GM12878 (cell line): ENCODE results near the gene MAP3K5. TPM values are rescaled to one million over a fixed set of nuclear protein-coding genes. Genes with fewer than 3 reads are reported as not detected.

ENCODE experiments used
- CBX5 ChIP-seq: sonication (generic); IDR thresholded peaks from 2 replicates; pipeline ENCODE4 v1.6.1; 2016; ENCODE audit warnings: low read depth, moderate library complexity, mild to moderate bottlenecking, inconsistent platforms
- CTCF ChIP-seq, 3 experiments: IDR thresholded peaks in 2 of 3; conservative IDR thresholded peaks in 1 of 3; 2 replicates each; pipeline ENCODE4 v1.5.1; 2011; ENCODE audit warnings: low read depth in 3 of 3, low read length in 3 of 3, mild to moderate bottlenecking in 3 of 3, control low read depth in 2 of 3, moderate library complexity in 2 of 3, inconsistent platforms in 1 of 3, mixed read lengths in 1 of 3; ENCODE audit not compliant: control insufficient read depth in 2 of 3, insufficient read depth in 1 of 3; ENCODE audit errors: extremely low read depth in 1 of 3
- EED ChIP-seq: sonication (generic); IDR thresholded peaks from 2 replicates; pipeline ENCODE4 v1.6.1; 2016; ENCODE audit warnings: antibody characterized with exemption, low read depth
- FOS ChIP-seq: IDR thresholded peaks from 3 replicates; pipeline ENCODE4 v1.6.1; 2011; ENCODE audit warnings: borderline replicate concordance; ENCODE audit not compliant: insufficient read length; ENCODE audit errors: extremely low read depth
- IKZF2 ChIP-seq, 2 experiments: fragments of 450-650 bp; IDR thresholded peaks; 2 replicates each; pipeline ENCODE4 v1.6.1; 2017; ENCODE audit warnings: mild to moderate bottlenecking in 2 of 2, moderate library complexity in 2 of 2
- JUND ChIP-seq: IDR thresholded peaks from 2 replicates; pipeline ENCODE4 v1.6.1; 2012; ENCODE audit warnings: low read depth, mild to moderate bottlenecking, low read length, improper control_type of control experiment, moderate library complexity
- KAT2A ChIP-seq: conservative IDR thresholded peaks from 2 replicates; pipeline ENCODE4 v1.6.1; 2011; ENCODE audit warnings: low read depth, low read length; ENCODE audit not compliant: control insufficient read depth
- MEF2A ChIP-seq: IDR thresholded peaks from 2 replicates; pipeline ENCODE4 v1.6.1; 2011; ENCODE audit warnings: low read depth, mild to moderate bottlenecking, low read length, moderate library complexity; ENCODE audit not compliant: insufficient read depth
- MYC ChIP-seq: IDR thresholded peaks from 2 replicates; pipeline ENCODE4 v1.6.1; 2011; ENCODE audit warnings: mild to moderate bottlenecking, low read length, moderate library complexity, inconsistent platforms; ENCODE audit not compliant: insufficient read depth, insufficient replicate concordance, insufficient read length, severe bottlenecking
- NFIC ChIP-seq: IDR thresholded peaks from 2 replicates; pipeline ENCODE4 v1.6.1; 2012; ENCODE audit warnings: low read depth, mild to moderate bottlenecking, inconsistent platforms, low read length, moderate library complexity
- NR2C1 ChIP-seq: fragments of 450-650 bp; IDR thresholded peaks from 2 replicates; pipeline ENCODE4 v1.6.1; 2017; ENCODE audit warnings: antibody characterized with exemption, mild to moderate bottlenecking, moderate library complexity
- NR2C2 ChIP-seq: IDR thresholded peaks from 2 replicates; pipeline ENCODE4 v1.6.1; 2011; ENCODE audit warnings: borderline replicate concordance, low read depth; ENCODE audit not compliant: control insufficient read depth, insufficient read length
- NR2F1 ChIP-seq: fragments of 450-650 bp; conservative IDR thresholded peaks from 2 replicates; pipeline ENCODE4 v1.6.1; 2017; ENCODE audit warnings: mild to moderate bottlenecking
- NRF1 ChIP-seq: conservative IDR thresholded peaks from 2 replicates; pipeline ENCODE4 v1.6.1; 2011; ENCODE audit warnings: mild to moderate bottlenecking, low read depth, low read length, improper control_type of control experiment
- PAX8 ChIP-seq: fragments of 450-650 bp; IDR thresholded peaks from 2 replicates; pipeline ENCODE4 v1.6.1; 2017; ENCODE audit warnings: mild to moderate bottlenecking, moderate library complexity
- PML ChIP-seq: IDR thresholded peaks from 2 replicates; pipeline ENCODE4 v1.6.1; 2012; ENCODE audit warnings: low read length, inconsistent platforms
- POLR2AphosphoS5 ChIP-seq: IDR thresholded peaks from 2 replicates; pipeline ENCODE4 v1.6.1; 2011; ENCODE audit warnings: mild to moderate bottlenecking, low read length, inconsistent platforms
- RCOR1 ChIP-seq: conservative IDR thresholded peaks from 2 replicates; pipeline ENCODE4 v1.6.1; 2012; ENCODE audit warnings: low read depth, low read length, improper control_type of control experiment
- SREBF1 ChIP-seq: IDR thresholded peaks from 2 replicates; pipeline ENCODE4 v1.6.1; 2012; ENCODE audit warnings: mild to moderate bottlenecking, low read length
- TARDBP ChIP-seq: IDR thresholded peaks from 2 replicates; pipeline ENCODE4 v1.6.1; 2016; ENCODE audit warnings: borderline replicate concordance
- ZBTB40 ChIP-seq: fragments of 450-650 bp; IDR thresholded peaks from 2 replicates; pipeline ENCODE4 v1.6.1; 2016; ENCODE audit warnings: mild to moderate bottlenecking, moderate library complexity, borderline replicate concordance
- ZNF622 ChIP-seq: fragments of 450-650 bp; IDR thresholded peaks from 2 replicates; pipeline ENCODE4 v1.6.1; 2017; ENCODE audit warnings: mild to moderate bottlenecking, inconsistent platforms
- ZZZ3 ChIP-seq: IDR thresholded peaks from 2 replicates; pipeline ENCODE4 v1.6.1; 2011; ENCODE audit warnings: low read depth; ENCODE audit not compliant: control insufficient read depth, insufficient read length
- polyA plus RNA-seq, 11 experiments: library from polyadenylated mRNA; depleted of rRNA in 4 of 11; unstranded in 6 of 11; stranded (reverse) in 5 of 11; fragments of >200 nt; fragmentation: Nextera tagmentation in 4 of 11; fragmentation: Illumina TruSeq in 1 of 11; extraction: Ambion mirVana in 4 of 11; extraction: Trizol in 1 of 11; gene quantifications; 1 replicate in 1 of 11; 2 replicates in 10 of 11; pipeline versions ENCODE4 v1.2.1 to v1.2.3, GENCODE V29; 2011 to 2016; ENCODE audit warnings: inconsistent platforms in 2 of 11, missing spikeins in 2 of 11, low read depth in 1 of 11
- total RNA-seq, 4 experiments: library from RNA; depleted of rRNA in 3 of 4; stranded (reverse); fragments of >200 nt in 3 of 4; fragmentation: Illumina TruSeq in 1 of 4; extraction: Trizol in 1 of 4; gene quantifications; 2 replicates each; pipeline versions ENCODE4 v1.2.1 to v1.2.3, GENCODE V29; 2013 to 2021

The MAP3K5 gene
- total and polyA plus RNA-seq, 10 of the 15 experiments (the other 5 are each of a cell fraction or from before 2014, with no cell fraction given): 5.4 to 34.3 (median 26.4) TPM

DNA sequence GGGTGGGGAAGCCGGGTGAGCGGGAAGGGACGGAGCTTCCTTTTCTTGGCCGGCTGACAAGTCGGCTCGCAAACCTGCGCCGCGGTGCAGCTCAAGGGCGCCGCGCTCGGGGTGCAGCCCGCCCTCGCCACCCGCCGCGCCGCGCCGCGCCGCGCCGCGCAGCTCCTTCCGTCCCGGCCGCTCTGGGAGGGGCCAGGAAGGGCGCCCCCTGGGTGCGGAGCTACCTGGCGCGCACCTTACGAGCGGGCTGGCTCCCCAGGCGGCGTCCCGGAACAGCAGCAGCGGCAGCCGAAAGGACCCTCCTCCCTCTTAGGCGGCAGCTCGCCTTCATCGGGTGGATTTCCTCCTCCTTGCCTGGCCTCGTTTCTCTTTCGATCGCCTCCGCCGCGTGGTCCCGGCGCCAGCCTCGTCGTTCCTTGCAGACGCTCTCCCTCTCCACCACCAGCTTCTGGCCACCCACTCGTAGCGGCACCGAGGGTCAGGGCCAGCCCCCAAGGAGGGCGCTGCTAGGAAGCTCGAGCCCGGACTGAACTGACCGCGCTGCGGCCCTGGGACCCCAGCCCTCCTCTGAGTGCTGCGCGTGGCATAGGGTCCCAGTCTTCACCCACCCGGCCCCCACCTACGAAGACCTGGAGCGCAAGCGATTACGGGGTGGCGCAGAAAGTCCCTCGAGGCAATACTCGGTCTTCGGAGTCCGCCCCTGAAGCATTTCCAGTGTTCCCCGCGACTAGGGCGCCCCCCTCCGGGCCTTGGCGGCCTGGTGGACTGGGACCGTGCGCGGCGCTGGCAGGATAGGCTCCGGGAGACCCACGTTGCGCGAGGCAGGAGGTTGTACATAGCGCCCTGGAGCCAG lies at the start of gene MAP3K5 (continued):
- TF ChIP-seq ZNF622 (no peak), ZBTB40 (no peak), FOS (no peak), NR2F1 (peak; percentile 58), NR2C1 (no peak; the same call in 1 of the 2 replicates), ZZZ3 (no peak), EED (0 out of 2 replicates have a peak, but pooled peaks have one; percentile 34), MEF2A (peak; percentile 71; the same call in 1 of the 2 replicates), POLR2AphosphoS5 (peak; percentile 78), NR2C2 (no peak), NRF1 (peak; percentile 5; the same call in 1 of the 2 replicates), RCOR1 (no peak), PML (no peak; the same call in 1 of the 2 replicates), IKZF2 (IDR thresholded peaks at IDR 0.05) (peak; percentile 41 to 47; a peak in 3 of 4 replicates), MYC (peak; percentile 46), PAX8 (no peak), NFIC (no peak), SREBF1 (no peak), CTCF (IDR thresholded peaks at IDR 0.05 in 2 of 3, conservative IDR thresholded peaks at IDR 0.05 in 1 of 3; ENCODE audit: control insufficient read depth in 2 of 3, extremely low read depth in 1 of 3, insufficient read depth in 1 of 3, low read depth in 3 of 3, low read length in 3 of 3) (peak; percentile 79 to 91 (median 84)), CBX5 (peak; percentile 63), KAT2A (no peak), TARDBP (no peak), JUND (no peak)
